H54 (cell line): Measurements from ENCODE around the gene ZFP57.

Source experiments
- DNase-seq: peaks from one replicate; pipeline ENCODE4 v3.0.0; 2011; ENCODE audit warnings: low spot score, mixed read lengths; ENCODE audit not compliant: insufficient read length
- FAIRE-seq: peaks from 3 replicates; lab custom pipeline; 2011; peaks lifted over from hg19 to GRCh38; lab: Jason Lieb, UNC
- POLR2A ChIP-seq: IDR thresholded peaks from 2 replicates; pipeline ENCODE4 v1.6.1; 2011; ENCODE audit warnings: low read depth, mild to moderate bottlenecking, low read length

Gene ZFP57

DNA sequence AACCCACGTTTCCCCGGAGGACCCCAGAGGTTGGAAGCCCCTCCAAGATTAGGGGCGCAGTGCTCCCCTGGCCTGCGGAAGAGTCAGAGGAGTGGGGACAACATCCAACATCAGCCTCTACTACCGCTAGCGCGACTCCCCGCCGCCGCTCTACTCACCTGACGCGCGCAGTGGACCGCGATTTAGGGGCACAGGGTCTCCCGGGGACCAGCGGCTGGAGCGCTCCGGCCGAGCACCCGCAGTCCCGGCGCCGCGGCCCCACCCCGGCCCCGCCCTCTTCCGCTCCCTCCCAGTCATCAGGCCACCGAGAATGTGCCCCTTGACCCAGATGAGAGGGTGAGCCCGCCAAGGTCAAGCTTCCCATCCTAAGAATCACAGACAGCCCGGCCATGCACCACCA is at the start of gene ZFP57:
ZFP57 (minus strand) TSS at position 249 of the 400 bp plus-strand sequence. CDS start 4,149 bp downstream, outside the sequence.
- FAIRE-seq (no peak), DNase-seq (no peak)
- no peak for TF ChIP-seq POLR2A

DNA sequence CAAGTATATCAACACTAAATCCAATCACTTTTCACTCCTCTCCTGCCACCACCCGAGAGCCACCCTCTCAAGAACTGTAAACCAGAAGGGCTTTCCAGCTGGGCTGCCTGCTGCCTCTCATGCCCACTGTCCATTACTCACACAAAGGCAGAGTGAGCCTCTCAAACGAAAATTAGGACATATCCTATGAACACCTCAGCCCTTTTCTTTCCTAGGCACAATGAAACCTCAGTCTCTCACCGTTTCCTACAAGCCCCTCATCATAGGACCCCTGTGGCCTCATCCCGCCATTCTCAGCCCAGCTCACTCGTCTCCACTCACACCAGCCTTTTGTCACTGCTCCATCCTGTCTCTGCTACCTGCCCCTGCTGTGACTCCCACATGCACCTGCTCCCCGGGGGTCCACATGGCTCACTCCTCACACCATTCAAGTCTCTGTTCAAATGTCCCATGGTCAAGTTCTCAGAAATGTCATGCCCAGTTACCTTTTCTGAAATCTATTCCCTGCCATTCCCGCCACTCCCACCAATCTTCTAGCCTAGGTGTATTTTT is 49.7 kb upstream of the ZFP57 start:
- FAIRE-seq (no peak), DNase-seq (no peak)
- no peak for TF ChIP-seq POLR2A

DNA sequence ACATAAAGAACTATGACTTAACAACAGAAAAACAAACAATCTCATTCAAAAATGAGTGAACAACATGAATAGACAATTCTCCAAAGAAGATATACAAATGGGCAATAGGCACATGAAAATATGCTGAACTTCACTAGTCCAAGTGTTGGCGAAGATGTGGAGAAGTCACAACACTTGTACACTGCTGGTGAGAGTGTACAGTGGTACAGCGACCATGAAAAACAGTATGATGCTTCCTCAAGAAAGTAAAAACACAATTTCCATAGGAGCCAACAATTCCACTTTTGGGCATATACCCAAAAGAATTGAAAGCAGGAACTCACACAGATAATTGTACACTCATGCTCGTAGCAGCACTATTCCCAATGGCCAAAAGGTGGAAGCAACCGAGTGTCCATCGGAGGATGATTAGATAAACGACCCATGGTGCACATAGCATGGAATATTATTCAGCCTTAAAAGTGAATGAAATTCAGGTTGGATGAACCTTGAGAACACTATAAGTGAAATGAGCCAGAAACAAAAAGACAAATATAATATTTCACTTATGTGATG is 48.9 kb upstream of the ZFP57 start:
- no peak for TF ChIP-seq POLR2A
- FAIRE-seq (no peak), DNase-seq (no peak)

DNA sequence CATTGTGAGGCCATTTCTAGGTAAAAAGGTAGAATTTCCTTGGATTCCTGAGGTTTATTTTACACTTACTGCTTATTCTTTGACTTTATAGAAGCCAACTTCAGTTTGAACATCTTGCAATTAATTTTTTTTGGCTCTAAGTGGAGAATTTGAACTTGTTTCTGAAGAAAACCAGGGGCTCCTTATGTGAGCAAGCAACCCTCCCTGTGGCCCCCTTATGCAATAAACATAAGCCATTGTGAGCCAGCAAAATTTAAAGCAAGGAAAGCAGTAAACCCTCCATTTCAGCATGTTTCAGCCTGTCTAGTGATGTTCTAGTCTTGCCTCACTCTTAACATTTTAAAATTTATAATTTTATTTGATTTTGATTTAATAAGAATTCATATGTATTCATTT is 47.9 kb upstream of the ZFP57 start:
- no peak for TF ChIP-seq POLR2A
- DNase-seq (no peak), FAIRE-seq (no peak)

DNA sequence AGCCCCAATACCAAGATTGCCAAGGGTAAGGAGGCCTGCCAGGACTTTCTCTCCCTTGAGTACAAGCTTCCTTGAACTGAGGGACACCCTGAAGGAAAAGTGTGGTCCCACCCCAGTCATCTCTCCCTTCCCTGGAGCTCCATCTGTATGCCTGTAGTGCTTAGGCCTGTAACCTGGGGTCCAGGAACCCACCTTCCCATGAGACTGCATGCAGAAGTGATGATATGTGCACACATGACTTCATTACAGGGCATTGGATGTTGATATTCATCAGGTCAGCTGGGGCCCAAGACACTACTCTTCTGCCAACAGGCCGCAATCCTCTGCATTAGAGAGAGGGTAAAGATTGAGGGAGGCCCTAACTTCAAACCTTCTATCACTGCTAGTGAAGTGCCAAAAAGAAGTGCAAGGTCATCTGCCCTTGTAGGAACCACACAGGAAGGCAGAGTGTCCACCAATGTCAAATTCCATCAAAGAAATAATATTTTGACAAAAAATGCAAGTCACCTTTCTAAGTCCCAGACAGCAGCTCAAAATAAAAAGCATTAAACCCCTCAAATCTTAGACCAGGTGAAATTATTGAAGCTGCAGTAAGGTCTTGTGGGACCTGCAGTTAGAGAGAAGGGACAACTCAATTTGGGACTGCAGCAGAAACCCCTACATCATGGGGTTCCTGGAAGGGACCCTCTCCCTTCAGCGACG is 47.4 kb upstream of the ZFP57 start:
- DNase-seq (no peak), FAIRE-seq (no peak)
- no peak for TF ChIP-seq POLR2A

DNA sequence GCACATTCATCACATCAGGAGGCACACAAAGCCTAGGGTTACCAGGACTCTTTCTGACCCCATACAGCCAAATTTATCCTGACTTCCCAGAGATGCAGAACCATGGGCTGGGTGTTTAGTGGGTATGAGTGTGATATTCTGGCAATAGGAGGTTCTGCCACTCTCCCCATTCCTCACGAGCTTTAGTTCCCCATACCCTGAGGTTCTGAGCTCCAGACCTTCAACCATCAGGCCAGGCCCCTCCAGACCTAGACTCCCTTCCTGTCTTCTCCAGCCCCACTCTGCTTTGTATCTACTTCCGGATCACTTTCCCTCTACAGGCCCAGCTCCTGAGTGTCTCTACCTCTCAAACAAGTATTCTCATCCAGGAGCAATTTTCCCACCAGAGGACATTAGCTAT is 46.7 kb upstream of the ZFP57 start:
- FAIRE-seq: no peak
- no peak for TF ChIP-seq POLR2A
- no peak for DNase-seq

DNA sequence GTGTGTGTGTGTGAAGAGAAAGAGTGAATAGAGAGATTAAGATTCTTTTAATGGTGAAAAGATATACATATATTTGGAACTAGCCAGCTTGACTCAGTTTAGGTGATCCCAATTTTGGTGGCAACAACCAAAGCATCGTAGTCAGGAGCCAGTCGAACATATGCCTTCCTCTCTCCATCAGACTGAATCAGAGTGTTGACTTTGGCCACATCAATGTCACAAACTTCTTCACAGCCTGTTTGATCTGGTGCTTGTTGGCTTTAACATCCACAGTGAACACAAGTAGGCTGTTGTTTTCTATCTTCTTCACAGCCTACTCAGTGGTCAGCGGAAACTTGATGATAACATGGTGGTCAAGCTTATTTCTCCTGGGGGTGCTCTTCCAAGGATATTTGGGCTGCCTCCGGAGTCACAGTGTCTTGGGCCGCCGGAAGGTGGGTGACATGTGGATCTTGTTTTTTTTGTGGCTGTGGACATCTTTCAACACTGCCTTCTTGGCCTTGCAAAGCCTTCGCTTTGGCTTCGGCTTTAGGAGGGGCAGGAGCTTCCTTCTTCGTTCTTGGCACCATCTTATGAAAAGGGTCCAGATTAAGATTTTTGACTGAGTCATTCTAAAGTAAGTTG is 45.7 kb upstream of the ZFP57 start:
- no peak for FAIRE-seq
- DNase-seq: no peak
- no peak for TF ChIP-seq POLR2A

DNA sequence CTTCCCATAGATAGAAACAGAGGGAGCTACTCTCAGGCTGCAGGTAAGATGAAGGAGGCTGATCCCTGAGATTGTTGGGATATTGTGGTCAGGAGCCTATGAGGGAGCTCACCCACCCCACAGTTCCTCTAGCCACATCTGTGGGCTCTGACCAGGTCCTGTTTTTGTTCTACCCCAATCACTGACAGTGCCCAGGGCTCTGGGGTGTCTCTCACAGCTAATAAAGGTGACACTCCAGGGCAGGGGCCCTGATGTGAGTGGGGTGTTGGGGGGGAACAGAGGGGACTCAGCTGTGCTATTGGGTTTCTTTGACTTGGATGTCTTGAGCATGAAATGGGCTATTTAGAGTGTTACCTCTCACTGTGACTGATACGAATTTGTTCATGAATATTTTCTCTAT is 45.0 kb upstream of the ZFP57 start:
- FAIRE-seq (no peak), DNase-seq (no peak)
- no peak for TF ChIP-seq POLR2A

DNA sequence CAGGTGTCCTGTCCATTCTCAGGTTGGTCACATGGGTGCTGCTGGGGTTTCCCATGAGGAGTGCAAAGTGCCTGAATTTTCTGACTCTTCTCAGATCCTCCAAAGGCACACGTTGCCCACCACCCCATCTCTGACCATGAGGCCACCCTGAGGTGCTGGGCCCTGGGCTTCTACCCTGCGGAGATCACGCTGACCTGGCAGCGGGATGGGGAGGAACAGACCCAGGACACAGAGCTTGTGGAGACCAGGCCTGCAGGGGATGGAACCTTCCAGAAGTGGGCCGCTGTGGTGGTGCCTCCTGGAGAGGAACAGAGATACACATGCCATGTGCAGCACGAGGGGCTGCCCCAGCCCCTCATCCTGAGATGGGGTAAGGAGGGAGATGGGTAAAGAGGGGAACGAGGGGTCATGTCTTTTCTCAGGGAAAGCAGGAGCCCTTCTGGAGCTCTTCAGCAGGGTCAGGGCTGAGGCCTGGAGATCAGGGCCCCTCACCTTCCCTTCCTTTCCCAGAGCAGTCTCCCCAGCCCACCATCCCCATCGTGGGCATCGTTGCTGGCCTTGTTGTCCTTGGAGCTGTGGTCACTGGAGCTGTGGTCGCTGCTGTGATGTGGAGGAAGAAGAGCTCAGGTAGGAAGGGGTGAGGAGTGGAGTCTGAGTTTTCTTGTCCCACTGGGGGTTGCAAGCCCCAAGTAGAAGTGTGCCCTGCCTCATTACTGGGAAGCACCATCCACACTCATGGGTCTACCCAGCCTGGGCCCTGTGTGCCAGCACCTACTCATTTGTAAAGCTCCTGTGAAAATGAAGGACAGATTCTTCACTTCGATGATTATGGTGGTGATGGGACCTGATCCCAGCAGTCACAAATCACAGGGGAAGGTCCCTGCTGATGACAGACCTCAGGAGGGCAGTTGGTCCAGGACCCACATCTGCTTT is 44.3 kb upstream of the ZFP57 start:
- no peak for TF ChIP-seq POLR2A
- no peak for DNase-seq
- no peak for FAIRE-seq

DNA sequence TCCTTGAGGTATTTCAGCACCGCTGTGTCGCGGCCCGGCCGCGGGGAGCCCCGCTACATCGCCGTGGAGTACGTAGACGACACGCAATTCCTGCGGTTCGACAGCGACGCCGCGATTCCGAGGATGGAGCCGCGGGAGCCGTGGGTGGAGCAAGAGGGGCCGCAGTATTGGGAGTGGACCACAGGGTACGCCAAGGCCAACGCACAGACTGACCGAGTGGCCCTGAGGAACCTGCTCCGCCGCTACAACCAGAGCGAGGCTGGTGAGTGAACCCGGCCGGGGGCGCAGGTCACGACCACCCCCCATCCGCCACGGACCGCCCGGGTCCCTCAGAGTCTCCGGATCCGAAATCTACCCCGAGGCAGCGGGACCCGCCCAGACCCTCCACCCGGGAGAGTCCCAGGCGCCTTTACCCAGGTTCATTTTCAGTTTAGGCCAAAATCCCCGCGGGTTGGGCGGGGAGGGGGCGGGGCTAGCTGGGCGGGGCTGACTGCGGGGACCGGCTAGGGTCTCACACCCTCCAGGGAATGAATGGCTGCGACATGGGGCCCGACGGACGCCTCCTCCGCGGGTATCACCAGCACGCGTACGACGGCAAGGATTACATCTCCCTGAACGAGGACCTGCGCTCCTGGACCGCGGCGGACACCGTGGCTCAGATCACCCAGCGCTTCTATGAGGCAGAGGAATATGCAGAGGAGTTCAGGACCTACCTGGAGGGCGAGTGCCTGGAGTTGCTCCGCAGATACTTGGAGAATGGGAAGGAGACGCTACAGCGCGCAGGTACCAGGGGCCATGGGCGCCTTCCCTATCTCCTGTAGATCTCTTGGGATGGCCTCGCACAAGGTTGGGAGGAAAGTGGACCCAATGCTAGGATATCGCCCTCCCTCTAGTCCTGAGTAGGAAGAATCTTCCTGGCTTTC is 43.0 kb upstream of the ZFP57 start:
- no peak for DNase-seq

DNA sequence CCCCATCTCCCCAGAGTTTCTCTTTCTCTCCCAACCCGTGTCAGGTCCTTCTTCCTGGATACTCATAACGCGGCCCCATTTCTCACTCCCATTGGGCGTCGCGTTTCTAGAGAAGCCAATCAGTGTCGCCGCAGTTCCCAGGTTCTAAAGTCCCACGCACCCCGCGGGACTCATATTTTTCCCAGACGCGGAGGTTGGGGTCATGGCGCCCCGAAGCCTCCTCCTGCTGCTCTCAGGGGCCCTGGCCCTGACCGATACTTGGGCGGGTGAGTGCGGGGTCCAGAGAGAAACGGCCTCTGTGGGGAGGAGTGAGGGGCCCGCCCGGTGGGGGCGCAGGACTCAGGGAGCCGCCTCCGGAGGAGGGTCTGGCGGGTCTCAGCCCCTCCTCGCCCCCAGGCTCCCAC is 42.3 kb upstream of the ZFP57 start, which contains the start of gene HLA-F:
HLA-F (plus strand) TSS at position 173 of the 404 bp plus-strand sequence; CDS start at position 203, 30 bp downstream.
- no peak for TF ChIP-seq POLR2A
- FAIRE-seq: peak; percentile 94
- peak; percentile 88 for DNase-seq

More for the DNA sequence above, 43.0 kb upstream of the ZFP57 start:
- no peak for FAIRE-seq
- TF ChIP-seq POLR2A: no peak

DNA sequence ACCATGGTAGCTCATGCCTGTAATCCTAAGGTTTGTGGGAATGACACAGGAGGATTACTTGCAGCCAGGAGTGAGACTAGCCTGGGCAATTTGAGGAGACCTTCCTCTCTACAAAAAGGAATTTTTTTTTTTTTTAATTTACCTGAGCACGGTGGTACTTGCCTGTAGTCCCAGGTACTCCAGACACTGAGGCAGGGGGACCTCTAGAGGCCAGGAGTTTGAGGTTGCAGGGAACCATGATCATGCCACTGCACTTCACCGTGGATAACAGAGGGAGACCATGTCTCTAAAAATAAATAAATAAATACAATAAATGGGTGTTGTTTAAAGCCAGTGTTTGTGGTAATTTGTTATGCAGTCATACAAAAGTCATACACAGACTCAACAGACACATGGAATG is 39.9 kb upstream of the ZFP57 start:
- FAIRE-seq (no peak), DNase-seq (no peak)
- TF ChIP-seq POLR2A: no peak
